Cortex of kidney (tissue), 1 donor: ENCODE measurements around the gene ALDH6A1.
"Not testable (repeated sequence)": the region's sequence is repeated elsewhere in the genome, so short reads cannot be mapped to it uniquely, and the experiment has no call there.

Experiments
- DNase-seq: peaks from one replicate; lab custom pipeline; 2025; lab: John Stamatoyannopoulos, UW

The ALDH6A1 gene

GRCh38 chr14:74084277-74085046, at the start of gene ALDH6A1, which contains the start of gene LIN52:
Gene ALDH6A1, minus strand, starts transcription at chr14:74084453. Its CDS starts 59 bp downstream, at chr14:74084394.
Gene LIN52, plus strand, starts transcription at chr14:74084956. Its CDS starts 19 bp downstream, at chr14:74084975.
- peak; percentile 71 for DNase-seq

DNA sequence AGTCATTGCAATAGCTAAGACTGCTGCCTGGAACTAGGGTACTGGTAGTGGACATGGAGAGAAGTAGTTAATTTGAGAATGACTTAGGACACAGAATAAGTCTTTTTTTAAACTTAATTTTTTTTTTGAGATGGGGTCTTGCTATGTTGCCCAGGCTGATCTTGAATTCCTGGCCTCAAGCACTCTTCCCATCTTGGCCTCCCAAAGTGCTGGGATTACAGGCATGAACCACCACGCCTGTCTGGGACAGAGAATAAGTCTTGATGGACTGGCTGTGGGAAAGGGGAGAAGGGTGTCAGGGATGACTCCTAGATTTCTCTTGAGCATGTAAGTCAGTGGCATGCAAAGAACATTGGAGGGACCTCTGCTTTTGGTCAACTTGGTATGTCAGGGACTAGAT, 43.4 kb upstream of the ALDH6A1 start:
- no peak for DNase-seq

GRCh38 chr14:74126315-74127013, 42.2 kb upstream of the ALDH6A1 start:
- DNase-seq: no peak

- not testable (repeated sequence) for DNase-seq
These were observed 41.2 kb upstream of the ALDH6A1 start for GRCh38 chr14:74125487-74125886.

DNA sequence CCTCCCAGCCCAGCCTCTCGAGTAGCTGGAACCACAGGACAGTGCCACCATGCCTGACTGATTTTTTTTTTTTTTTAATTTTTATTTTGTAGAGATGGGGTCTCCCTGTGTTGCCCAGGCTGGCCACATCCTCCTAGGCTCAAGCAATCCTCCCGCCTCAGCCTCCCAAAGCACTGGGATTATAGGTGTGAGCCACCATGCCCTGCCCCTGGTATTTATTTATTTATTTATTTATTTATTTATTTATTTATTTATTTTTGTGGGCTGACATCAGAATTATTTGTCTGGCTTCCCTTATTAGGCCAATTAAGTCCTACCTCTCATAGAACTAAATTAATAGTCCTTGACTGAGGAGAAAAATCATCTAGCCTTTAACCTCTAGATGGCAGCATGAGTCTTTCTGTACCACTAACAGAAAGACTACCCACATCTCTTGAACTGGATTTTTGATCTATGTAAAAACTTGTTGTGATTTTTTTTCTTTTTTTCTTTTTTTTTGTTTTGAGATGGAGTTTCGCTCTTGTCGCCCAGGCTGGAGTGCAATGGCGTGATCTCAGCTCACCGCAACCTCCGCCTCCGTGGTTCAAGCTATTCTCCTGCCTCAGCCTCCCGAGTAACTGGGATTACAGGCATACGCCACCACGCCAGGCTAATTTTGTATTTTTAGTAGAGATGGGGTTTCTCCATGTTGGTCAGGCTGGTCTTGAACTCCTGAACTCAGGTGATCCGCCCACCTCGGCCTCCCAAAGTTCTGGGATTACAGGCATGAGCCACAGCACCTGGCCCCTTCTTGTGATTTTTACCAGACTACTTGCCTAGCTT, 27.4 kb upstream of the ALDH6A1 start:
- DNase-seq: not testable (repeated sequence)

DNA sequence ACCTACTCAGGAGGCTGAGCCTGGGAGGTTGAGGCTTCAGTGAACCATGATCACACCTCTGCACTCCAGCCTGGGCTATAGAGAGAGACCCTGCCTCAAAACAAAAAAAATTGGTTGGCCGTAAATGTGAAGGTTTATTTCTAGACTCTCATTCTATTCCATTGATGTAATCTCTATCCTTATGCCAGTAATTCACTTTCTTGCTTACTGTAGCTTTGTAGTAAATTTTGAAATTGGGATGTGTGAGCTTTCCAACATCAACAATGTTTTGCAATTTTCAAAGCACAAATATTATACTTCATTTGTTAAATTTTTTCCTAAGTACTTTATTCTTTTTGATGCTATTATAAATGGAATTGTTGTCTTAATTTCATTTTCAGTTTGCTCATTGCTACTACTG, 25.1 kb upstream of the ALDH6A1 start:
- DNase-seq: no peak

DNA sequence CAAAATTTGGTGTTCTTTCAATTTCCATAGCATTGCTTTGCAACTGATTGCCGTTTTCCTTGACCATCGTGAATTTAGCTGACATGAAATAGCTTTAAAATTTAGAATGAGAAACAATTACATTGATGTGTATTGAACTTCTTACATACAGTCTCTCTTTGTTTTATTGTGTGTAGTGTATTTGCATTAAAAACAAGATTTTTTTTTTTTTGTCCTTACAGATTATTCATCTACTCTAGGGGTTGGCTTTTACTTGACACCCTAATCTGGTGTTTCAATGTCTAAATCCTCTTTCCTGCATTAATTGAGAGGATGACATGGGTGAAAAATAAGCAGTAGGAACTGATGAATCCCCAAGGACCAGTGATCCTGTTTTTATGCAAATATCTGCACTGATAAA, 21.1 kb upstream of the ALDH6A1 start:
- no peak for DNase-seq

GRCh38 chr14:74089251-74090020, 5.2 kb upstream of the ALDH6A1 start:
- no peak for DNase-seq

DNA sequence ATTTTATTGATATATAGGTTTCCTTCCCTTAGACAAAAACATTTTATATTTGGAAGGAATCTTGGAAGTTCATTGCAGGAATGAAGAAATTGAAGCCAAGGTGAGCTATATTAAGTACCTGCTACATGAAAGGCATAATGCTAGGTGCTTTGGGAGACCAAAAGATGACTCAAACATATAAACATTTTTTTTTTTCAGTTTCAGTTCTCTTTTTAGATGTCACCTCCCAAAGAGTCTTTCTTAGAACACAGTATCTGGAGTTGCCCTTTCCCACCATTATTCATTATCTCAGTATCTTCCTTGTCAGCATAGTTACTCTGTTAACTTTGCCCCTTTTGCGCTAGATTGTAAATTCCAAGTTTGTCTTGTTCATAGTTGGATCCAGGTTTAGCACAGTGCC, 1.6 kb upstream of the ALDH6A1 start:
- DNase-seq: no peak

GRCh38 chr14:74085047-74085637, 889 bp upstream of the ALDH6A1 start:
- DNase-seq: no peak

GRCh38 chr14:74083784-74084276, 423 bp downstream of the ALDH6A1 start:
- no peak for DNase-seq

DNA sequence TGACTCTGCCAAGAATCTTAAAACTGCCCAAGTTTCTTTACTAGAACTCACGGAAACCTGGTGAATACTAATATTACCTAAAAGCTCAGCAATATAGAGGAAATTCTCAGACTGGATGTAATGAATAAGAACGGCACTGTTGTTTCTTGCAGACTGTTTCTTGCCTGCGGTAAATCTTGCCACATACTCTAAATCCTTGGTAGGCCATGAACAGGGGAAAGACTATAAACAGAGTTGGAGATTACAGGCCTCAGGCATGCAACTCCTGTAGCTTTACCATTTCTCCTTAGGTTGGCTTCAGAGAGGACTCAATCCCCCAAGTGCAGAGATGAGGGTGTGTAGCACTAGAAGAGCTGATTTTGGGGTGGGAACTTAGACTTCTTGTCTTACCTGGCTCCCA, 1.1 kb downstream of the ALDH6A1 start:
- DNase-seq: no peak

GRCh38 chr14:74081491-74081890, 2.8 kb downstream of the ALDH6A1 start:
- no peak for DNase-seq

DNA sequence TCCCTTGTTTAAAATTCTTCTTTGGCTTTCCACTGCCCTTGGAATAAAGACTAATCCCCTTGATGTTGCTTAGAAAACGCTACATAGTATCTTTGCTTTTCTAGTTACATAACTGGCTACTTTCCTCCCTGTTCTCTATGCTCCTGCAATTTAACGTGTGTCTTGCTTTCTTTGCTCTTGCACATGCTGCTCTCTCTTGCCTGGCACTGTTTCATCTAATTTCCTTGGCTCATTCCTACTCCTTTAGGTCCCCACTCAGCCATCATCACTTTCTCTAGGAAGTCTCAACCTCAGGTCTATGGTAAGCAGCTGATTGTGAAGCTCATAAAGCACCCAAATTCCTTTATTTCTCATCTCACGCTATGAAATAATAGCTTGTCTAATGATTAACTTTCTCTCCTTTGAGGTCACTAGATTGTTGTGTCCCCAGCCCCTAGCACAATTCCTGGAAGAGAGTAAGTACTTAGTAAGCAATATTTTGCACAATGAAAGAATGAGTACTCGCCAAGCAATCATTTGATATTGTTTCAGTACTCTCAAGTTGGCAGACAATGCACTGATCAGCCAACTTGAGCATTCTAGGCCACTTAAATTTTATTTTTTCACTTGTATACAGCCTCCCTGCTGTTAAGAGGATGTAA, 3.3 kb downstream of the ALDH6A1 start:
- DNase-seq: no peak

DNA sequence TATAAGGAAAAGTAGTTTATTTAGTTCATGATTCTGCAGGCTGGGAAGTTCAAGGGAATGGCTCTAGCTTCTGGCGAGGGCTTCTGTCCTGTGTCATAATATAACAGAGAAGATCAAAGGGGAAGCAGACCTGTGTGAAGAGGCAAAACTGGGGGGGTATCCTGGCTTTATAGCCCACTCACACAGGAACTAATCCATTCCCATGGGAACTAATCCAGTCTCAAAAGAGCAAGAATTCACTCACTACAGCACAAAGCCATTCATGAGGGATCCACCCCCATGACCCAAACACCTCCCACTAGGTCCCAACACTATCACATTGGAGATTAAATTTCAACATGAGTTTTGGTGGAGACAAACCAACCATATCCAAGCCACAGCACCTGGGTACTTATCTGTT, 6.9 kb downstream of the ALDH6A1 start:
- no peak for DNase-seq

- no peak for DNase-seq
These were observed 18.3 kb downstream of the ALDH6A1 start for GRCh38 chr14:74065746-74066575.

GRCh38 chr14:74064883-74065282, 19.4 kb downstream of the ALDH6A1 start:
- DNase-seq: no peak

DNA sequence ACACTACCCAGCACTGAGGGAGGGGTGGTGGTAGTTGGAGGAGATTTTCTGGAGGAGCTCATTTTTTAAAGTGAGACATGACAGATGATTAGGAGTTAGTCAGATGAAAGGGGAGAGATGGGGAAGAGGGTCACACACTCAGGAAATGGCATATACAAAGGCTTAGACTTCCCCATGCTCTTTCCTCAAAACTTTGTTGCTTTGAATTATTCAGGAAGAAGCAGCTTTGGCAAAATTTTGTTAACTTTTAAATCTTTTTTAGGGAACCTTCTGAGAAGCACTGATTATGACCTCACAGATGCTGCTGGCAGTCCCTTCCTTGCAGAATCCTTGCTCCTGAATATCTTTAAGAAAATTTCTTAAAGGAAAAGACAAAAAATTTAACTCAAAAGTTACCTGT, 19.8 kb downstream of the ALDH6A1 start:
- no peak for DNase-seq

DNA sequence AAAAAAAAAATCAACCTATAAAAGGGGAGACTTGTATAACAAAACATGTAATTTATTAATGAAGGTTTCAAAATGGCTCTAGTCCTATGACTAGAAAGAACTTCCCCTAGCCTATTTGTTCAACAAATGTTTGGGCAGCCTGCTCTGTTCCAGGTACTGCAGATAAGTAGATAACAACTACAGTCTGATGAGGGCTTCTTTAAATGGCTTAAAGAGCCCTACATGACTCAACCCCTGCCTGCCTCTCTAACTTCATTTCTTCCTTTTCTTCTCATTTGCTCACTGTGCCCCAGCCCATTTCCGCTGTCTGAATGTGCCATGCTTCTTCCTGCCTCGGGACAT, 21.5 kb downstream of the ALDH6A1 start:
- no peak for DNase-seq
